NCI-H1092 (cell line): ENCODE data around the gene PODNL1.
"Not testable (repeated sequence)": the region's sequence is repeated elsewhere in the genome, so short reads cannot be mapped to it uniquely, and the experiment has no call there.

Experiments
- DNase-seq: peaks from one replicate; lab custom pipeline; 2025; lab: John Stamatoyannopoulos, UW

PODNL1 gene

GRCh38 chr19:13938301-13939064 is at the start of gene PODNL1:
TSS of gene PODNL1 (minus strand) at chr19:13938417. CDS start at chr19:13938181, 236 bp downstream.
- no peak for DNase-seq

- no peak for DNase-seq
Measured at GRCh38 chr19:13987101-13987890, 49.1 kb upstream of the PODNL1 start.

GRCh38 chr19:13986348-13986904 is 48.2 kb upstream of the PODNL1 start:
- peak; percentile 45 for DNase-seq

GRCh38 chr19:13985771-13986347 is 47.6 kb upstream of the PODNL1 start:
- no peak for DNase-seq

GRCh38 chr19:13984875-13985741 is 46.9 kb upstream of the PODNL1 start:
- no peak for DNase-seq

- no peak for DNase-seq
Measured at GRCh38 chr19:13984186-13984585, 46.0 kb upstream of the PODNL1 start.

- DNase-seq, result no peak
Measured at GRCh38 chr19:13983213-13983889, 45.1 kb upstream of the PODNL1 start.

GRCh38 chr19:13982773-13983172 is 44.6 kb upstream of the PODNL1 start:
- no peak for DNase-seq

- DNase-seq, result no peak
Measured at GRCh38 chr19:13981988-13982501, 43.8 kb upstream of the PODNL1 start.

- no peak for DNase-seq
Measured at GRCh38 chr19:13981467-13981866, 43.2 kb upstream of the PODNL1 start.

- no peak for DNase-seq
Measured at GRCh38 chr19:13981021-13981420, 42.8 kb upstream of the PODNL1 start.

GRCh38 chr19:13980340-13980739 is 42.1 kb upstream of the PODNL1 start:
- no peak for DNase-seq

GRCh38 chr19:13979686-13980085 is 41.5 kb upstream of the PODNL1 start:
- DNase-seq, result no peak

- DNase-seq, result no peak
Measured at GRCh38 chr19:13979244-13979615, 41.0 kb upstream of the PODNL1 start.

GRCh38 chr19:13978351-13979243 is 40.4 kb upstream of the PODNL1 start:
- DNase-seq, result peak; percentile 28

- no peak for DNase-seq
Measured at GRCh38 chr19:13977803-13978202, 39.6 kb upstream of the PODNL1 start.

GRCh38 chr19:13976446-13976845 is 38.2 kb upstream of the PODNL1 start:
- no peak for DNase-seq

GRCh38 chr19:13975870-13976269 is 37.7 kb upstream of the PODNL1 start:
- no peak for DNase-seq

- no peak for DNase-seq
Measured at GRCh38 chr19:13974073-13974472, 35.9 kb upstream of the PODNL1 start.

GRCh38 chr19:13973479-13973878 is 35.3 kb upstream of the PODNL1 start:
- not testable (repeated sequence) for DNase-seq
